GM10266 (cell line): ENCODE measurements around the gene UNC45A.

ENCODE experiments used
- DNase-seq: peaks from one replicate; pipeline ENCODE4 v3.0.0; 2012; ENCODE audit errors: extremely low spot score
- CTCF ChIP-seq: IDR thresholded peaks from 2 replicates; pipeline ENCODE4 v1.5.1; 2012; ENCODE audit warnings: mild to moderate bottlenecking, low read depth; ENCODE audit not compliant: control insufficient read depth, insufficient read depth; ENCODE audit errors: missing control alignments

Gene UNC45A

GRCh38 chr15:90998737-90999136, 63.7 kb downstream of the UNC45A start:
- no peak for DNase-seq
- TF ChIP-seq CTCF: no peak

- no peak for DNase-seq
- TF ChIP-seq CTCF: no peak
Measured at GRCh38 chr15:91001209-91001608, 66.1 kb downstream of the UNC45A start.
